ENCODE results near the gene ASB7. TPM values are rescaled to one million over a fixed set of nuclear protein-coding genes. Genes with fewer than 3 reads are reported as not detected.

The ASB7 gene
- total RNA-seq, 2 experiments from 2014 or later, result 18.5 to 19.2 TPM

DNA sequence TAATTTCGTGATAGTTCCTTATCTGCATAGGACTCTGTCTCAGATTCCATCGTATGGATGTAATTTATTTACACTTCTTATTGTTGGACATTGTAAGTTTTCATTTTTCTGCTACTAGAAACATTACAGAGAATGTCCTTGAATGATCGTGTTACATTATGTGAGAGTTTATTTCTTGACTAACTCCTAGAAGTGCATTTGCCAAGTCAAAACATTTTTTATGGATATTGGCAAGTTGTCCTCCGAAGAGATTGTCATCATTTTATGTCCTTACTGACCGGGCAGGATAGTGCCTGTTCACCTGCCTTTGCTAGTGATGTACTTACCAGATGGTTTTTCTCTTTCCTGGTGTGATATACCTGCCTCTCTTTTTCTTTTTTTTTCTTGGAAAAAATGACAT lies 13.4 kb downstream of the ASB7 start:
- Mint-ChIP-seq H3K27me3 (no peaks in the 10 kb centered on the region), H3K9me3 (no peaks in the 10 kb centered on the region), H3K27ac (no peak overlapping the region), H3K4me1 (peaks cover 19% of the 10 kb centered on the region), H3K36me3 (peaks cover 17% of the 10 kb centered on the region), H3K4me3 (no peak overlapping the region)
- no peak for DNase-seq

- H3K4me3 Mint-ChIP-seq, result no peak overlapping the region
- no peak for DNase-seq
- peaks cover 20% of the 10 kb centered on the region for H3K36me3 Mint-ChIP-seq
- no peaks in the 10 kb centered on the region for H3K27me3 Mint-ChIP-seq
- H3K27ac Mint-ChIP-seq, result no peak overlapping the region
- peaks cover 19% of the 10 kb centered on the region for H3K4me1 Mint-ChIP-seq
- H3K9me3 Mint-ChIP-seq, result no peaks in the 10 kb centered on the region
These were observed 14.3 kb downstream of the ASB7 start for GRCh38 chr15:100616700-100617099.

GRCh38 chr15:100623301-100623700 lies 20.9 kb downstream of the ASB7 start:
- no peak overlapping the region for H3K27ac Mint-ChIP-seq
- H3K4me1 Mint-ChIP-seq, result peaks cover 7% of the 10 kb centered on the region
- H3K36me3 Mint-ChIP-seq, result peaks cover 11% of the 10 kb centered on the region
- DNase-seq, result no peak
- H3K4me3 Mint-ChIP-seq, result no peak overlapping the region
- H3K9me3 Mint-ChIP-seq, result no peaks in the 10 kb centered on the region
- no peaks in the 10 kb centered on the region for H3K27me3 Mint-ChIP-seq

DNA sequence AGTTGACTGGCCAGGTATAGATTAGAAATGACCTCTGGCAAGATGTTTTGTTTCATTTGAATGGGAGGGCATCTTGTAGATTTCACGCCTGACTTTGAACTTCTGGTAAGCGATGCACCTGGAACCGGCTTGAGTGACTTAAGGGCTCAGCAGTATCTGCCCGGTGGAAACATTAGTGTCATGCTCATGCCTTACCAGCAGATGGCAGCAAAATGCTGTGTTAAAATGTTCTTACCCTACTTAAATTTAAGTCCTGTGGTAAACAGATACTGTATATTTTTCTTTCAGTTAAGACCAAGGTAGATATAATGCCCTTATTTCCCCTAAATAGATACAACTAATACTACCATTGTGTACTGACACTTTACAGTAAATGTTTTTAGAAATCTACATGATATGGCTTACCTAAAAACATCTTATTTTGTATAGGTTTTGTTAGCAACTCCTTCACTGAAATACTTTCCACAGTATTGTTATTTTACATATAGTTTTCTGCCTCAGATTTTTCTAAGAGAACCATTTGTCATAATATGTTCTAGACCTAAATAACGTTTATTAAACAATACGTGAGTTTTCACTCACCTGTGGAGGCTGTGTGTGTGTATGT lies 25.5 kb downstream of the ASB7 start:
- no peak overlapping the region for H3K4me3 Mint-ChIP-seq
- H3K4me1 Mint-ChIP-seq, result peaks cover 9% of the 10 kb centered on the region
- H3K27me3 Mint-ChIP-seq, result no peaks in the 10 kb centered on the region
- H3K36me3 Mint-ChIP-seq, result peaks cover 8% of the 10 kb centered on the region
- DNase-seq, result peak; percentile 48
- H3K9me3 Mint-ChIP-seq, result no peaks in the 10 kb centered on the region
- H3K27ac Mint-ChIP-seq, result no peak overlapping the region

GRCh38 chr15:100628746-100629145 lies 26.4 kb downstream of the ASB7 start:
- H3K27me3 Mint-ChIP-seq, result no peaks in the 10 kb centered on the region
- H3K36me3 Mint-ChIP-seq, result peaks cover 8% of the 10 kb centered on the region
- H3K27ac Mint-ChIP-seq, result no peak overlapping the region
- peaks cover 13% of the 10 kb centered on the region for H3K4me1 Mint-ChIP-seq
- H3K4me3 Mint-ChIP-seq, result no peak overlapping the region
- no peak for DNase-seq
- H3K9me3 Mint-ChIP-seq, result no peaks in the 10 kb centered on the region

GRCh38 chr15:100631831-100632230 lies 29.4 kb downstream of the ASB7 start:
- DNase-seq, result no peak
- no peak overlapping the region for H3K4me3 Mint-ChIP-seq
- H3K36me3 Mint-ChIP-seq, result peaks cover 12% of the 10 kb centered on the region
- H3K9me3 Mint-ChIP-seq, result no peaks in the 10 kb centered on the region
- no peak overlapping the region for H3K27ac Mint-ChIP-seq
- peaks cover 28% of the 10 kb centered on the region for H3K4me1 Mint-ChIP-seq
- no peaks in the 10 kb centered on the region for H3K27me3 Mint-ChIP-seq

GRCh38 chr15:100633763-100634075 lies 31.3 kb downstream of the ASB7 start:
- H3K27me3 Mint-ChIP-seq, result no peaks in the 10 kb centered on the region
- DNase-seq, result no peak
- peaks cover 14% of the 10 kb centered on the region for H3K36me3 Mint-ChIP-seq
- no peaks in the 10 kb centered on the region for H3K9me3 Mint-ChIP-seq
- H3K27ac Mint-ChIP-seq, result no peak overlapping the region
- H3K4me3 Mint-ChIP-seq, result no peak overlapping the region
- H3K4me1 Mint-ChIP-seq, result peaks cover 35% of the 10 kb centered on the region

DNA sequence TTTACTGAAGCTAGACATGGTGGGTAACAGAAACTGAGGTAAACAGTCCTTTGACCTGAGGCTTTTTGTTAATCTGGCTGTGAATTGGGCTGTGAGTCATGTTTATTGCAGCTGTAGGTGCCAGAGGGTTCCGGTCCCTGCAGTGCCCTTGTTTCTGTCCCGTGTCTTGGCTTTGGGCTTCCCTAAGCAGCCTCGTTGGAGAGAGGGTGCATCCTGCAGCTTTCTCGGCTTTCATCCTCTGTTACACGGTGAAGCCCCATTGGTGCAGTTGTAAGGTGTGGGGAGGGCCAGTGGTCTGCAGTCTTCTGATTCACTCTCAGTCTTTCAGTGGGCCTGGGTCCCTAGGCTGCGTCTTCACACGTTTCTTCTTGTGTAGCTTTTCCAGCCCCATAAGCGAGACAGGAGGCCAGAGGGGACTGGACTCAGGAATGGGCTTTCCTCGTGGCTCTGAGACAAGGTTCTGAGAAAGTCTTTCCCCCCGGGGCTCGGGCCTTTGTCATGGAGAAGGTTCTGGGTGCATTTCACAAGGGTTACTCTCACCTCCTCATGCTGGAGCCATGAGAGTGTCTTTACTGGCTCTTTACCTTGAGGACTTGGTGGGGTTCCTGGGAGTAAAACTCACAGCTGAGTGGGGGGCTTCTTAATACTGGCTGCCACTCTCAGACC lies 33.1 kb downstream of the ASB7 start:
- peaks cover 41% of the 10 kb centered on the region for H3K4me1 Mint-ChIP-seq
- H3K9me3 Mint-ChIP-seq, result no peaks in the 10 kb centered on the region
- H3K36me3 Mint-ChIP-seq, result peaks cover 10% of the 10 kb centered on the region
- no peak overlapping the region for H3K4me3 Mint-ChIP-seq
- no peaks in the 10 kb centered on the region for H3K27me3 Mint-ChIP-seq
- no peak overlapping the region for H3K27ac Mint-ChIP-seq
- no peak for DNase-seq

DNA sequence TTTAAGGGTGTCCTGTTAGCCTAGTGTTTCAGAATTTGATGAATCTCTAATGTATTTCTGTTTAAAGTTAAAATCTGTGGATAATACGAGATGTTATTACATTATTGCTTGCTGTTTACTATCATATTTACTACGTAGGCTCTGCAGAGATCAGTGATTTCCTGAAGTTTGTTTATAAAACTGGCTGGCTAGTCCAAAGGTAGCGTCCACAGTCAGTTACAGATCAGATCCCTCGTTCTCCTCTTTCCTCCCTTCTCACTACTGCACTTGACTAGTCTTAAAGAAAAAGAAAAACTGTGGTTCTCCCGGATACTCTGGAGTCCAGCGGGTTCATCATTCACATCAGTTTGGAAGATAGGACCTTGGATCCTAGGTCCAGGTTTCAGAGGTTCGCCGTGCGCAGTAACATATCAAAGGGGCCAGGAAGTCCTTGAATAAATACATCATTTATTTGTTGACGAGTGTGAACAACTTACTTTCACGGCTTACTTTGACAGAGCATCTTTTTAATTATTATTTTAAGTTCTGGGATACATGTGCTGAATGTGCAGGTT lies 35.9 kb downstream of the ASB7 start:
- no peak overlapping the region for H3K4me3 Mint-ChIP-seq

DNA sequence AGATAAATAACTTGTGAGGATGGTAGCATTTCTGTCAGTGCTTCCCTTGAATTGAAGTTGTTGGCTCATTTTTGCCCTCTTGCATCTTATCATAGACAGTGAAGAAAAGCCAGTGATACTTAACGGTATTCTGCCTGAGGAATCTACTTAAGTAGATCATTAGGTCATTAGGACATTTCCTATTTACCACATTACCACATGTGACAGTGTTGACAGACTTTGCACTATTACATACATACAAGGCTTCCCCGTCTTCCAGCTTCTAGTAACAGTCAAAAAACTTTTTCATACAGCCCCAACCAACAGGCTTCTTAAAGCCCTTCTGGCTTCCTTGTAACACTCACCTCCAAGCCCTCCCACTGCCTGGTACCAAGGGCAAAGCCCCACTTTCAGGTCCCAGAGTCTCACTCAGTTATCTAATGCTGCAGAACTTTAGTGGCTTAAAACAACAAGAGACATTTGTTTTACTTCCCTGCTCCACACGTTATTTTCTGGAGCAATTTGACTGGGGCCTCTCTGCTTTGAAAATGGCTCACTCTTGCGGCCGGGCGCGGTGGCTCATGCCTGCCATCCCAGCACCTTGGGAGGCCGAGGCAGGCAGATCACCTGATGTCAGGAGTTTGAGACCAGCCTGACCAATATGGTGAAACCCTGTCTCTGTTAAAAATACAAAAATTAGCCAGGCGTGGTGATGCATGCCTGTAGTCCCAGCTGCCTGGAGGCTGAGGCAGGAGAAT lies 40.0 kb downstream of the ASB7 start:
- no peak overlapping the region for H3K27ac Mint-ChIP-seq
- H3K4me3 Mint-ChIP-seq, result no peak overlapping the region
- no peak for DNase-seq
- no peaks in the 10 kb centered on the region for H3K27me3 Mint-ChIP-seq
- H3K4me1 Mint-ChIP-seq, result peaks cover 28% of the 10 kb centered on the region
- no peaks in the 10 kb centered on the region for H3K9me3 Mint-ChIP-seq
- peaks cover 2% of the 10 kb centered on the region for H3K36me3 Mint-ChIP-seq

More for the DNA sequence above, 35.9 kb downstream of the ASB7 start:
- Mint-ChIP-seq H3K27ac (no peak overlapping the region), H3K4me1 (peaks cover 42% of the 10 kb centered on the region), H3K27me3 (no peaks in the 10 kb centered on the region), H3K36me3 (peaks cover 6% of the 10 kb centered on the region), H3K9me3 (no peaks in the 10 kb centered on the region)
- no peak for DNase-seq

GRCh38 chr15:100642950-100643338 lies 40.6 kb downstream of the ASB7 start:
- H3K9me3 Mint-ChIP-seq, result no peaks in the 10 kb centered on the region
- H3K27me3 Mint-ChIP-seq, result no peaks in the 10 kb centered on the region
- no peak overlapping the region for H3K4me3 Mint-ChIP-seq
- DNase-seq, result no peak
- H3K4me1 Mint-ChIP-seq, result peaks cover 25% of the 10 kb centered on the region
- peaks cover 2% of the 10 kb centered on the region for H3K36me3 Mint-ChIP-seq
- no peak overlapping the region for H3K27ac Mint-ChIP-seq

- Mint-ChIP-seq H3K4me1 (peaks cover 14% of the 10 kb centered on the region), H3K27ac (no peak overlapping the region), H3K27me3 (no peaks in the 10 kb centered on the region), H3K4me3 (no peak overlapping the region), H3K9me3 (no peaks in the 10 kb centered on the region), H3K36me3 (no peaks in the 10 kb centered on the region)
- DNase-seq, result no peak
These were observed 43.3 kb downstream of the ASB7 start for GRCh38 chr15:100645671-100646070.

DNA sequence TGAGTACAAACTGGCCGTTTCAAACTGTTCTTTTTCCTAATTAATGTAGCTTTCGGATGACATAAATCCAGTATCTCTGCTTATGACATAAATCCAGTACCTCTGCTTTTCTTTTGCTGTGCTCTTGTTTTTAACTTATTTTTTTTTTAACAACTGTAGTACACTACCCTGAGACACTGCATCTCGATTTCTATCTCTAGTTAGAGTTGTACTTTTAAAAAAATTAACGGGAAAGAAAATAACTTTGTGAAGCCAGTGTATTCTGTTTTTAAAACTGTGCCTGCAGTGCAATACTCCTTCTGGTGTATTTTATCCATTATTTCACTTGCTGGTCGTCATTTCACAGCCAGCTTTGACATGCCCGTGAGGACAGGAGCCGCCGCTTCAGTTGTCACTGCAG lies 46.6 kb downstream of the ASB7 start:
- peaks cover 10% of the 10 kb centered on the region for H3K4me1 Mint-ChIP-seq
- H3K4me3 Mint-ChIP-seq, result no peak overlapping the region
- H3K36me3 Mint-ChIP-seq, result no peaks in the 10 kb centered on the region
- no peak overlapping the region for H3K27ac Mint-ChIP-seq
- DNase-seq, result no peak
- H3K9me3 Mint-ChIP-seq, result no peaks in the 10 kb centered on the region
- no peaks in the 10 kb centered on the region for H3K27me3 Mint-ChIP-seq

DNA sequence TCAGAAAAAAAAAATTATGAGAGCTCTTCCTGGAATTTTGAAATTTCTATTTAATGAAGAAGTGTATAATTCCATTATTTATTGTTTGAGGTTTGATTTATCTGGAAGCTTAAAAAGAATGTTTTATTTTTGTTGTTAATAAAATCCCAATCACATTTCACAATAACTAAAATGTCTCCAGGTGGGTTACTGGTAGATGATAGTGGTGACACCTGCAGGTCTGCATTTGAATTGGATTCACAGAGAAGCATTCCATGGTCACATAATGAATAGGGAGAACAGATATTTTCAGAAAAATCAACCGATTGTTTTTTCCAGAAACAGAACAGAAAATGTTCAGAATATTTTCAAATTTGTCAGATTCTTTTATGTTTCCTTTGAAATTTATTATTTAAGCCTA lies 48.3 kb downstream of the ASB7 start:
- Mint-ChIP-seq H3K4me3 (no peak overlapping the region), H3K27ac (no peak overlapping the region), H3K9me3 (no peaks in the 10 kb centered on the region)

GRCh38 chr15:100651253-100651652 lies 48.9 kb downstream of the ASB7 start:
- Mint-ChIP-seq H3K9me3 (no peaks in the 10 kb centered on the region), H3K27me3 (no peaks in the 10 kb centered on the region), H3K36me3 (no peaks in the 10 kb centered on the region), H3K27ac (no peak overlapping the region), H3K4me3 (no peak overlapping the region), H3K4me1 (peaks cover 2% of the 10 kb centered on the region)
- no peak for DNase-seq

More for the DNA sequence above, 48.3 kb downstream of the ASB7 start:
- no peaks in the 10 kb centered on the region for H3K27me3 Mint-ChIP-seq
- H3K4me1 Mint-ChIP-seq, result peaks cover 3% of the 10 kb centered on the region
- no peaks in the 10 kb centered on the region for H3K36me3 Mint-ChIP-seq
- no peak for DNase-seq
